Endothelial cell (in vitro differentiated cells): ENCODE measurements around the gene HPGD. TPM values are rescaled to one million over a fixed set of nuclear protein-coding genes. Genes with fewer than 3 reads are reported as not detected.

Experiments used
- DNase-seq: peaks from one replicate; pipeline ENCODE4 v3.0.0; 2021; ENCODE audit warnings: low spot score
- H3K27ac Mint-ChIP-seq: one replicate; pipeline ENCODE4 v1.8.0; 2021; ENCODE audit warnings: mixed read lengths, inconsistent platforms; ENCODE audit not compliant: unreplicated experiment
- H3K27me3 Mint-ChIP-seq: one replicate; pipeline ENCODE4 v1.8.0; 2021; ENCODE audit warnings: mild to moderate bottlenecking, moderate library complexity, mixed read lengths, inconsistent platforms; ENCODE audit not compliant: unreplicated experiment
- H3K36me3 Mint-ChIP-seq: one replicate; pipeline ENCODE4 v1.8.0; 2021; ENCODE audit warnings: mild to moderate bottlenecking, low read depth, mixed read lengths, inconsistent platforms; ENCODE audit not compliant: unreplicated experiment
- H3K4me1 Mint-ChIP-seq: one replicate; pipeline ENCODE4 v1.8.0; 2021; ENCODE audit warnings: mild to moderate bottlenecking, mixed read lengths, inconsistent platforms; ENCODE audit not compliant: unreplicated experiment
- H3K4me3 Mint-ChIP-seq: one replicate; pipeline ENCODE4 v1.8.0; 2021; ENCODE audit warnings: mild to moderate bottlenecking, mixed read lengths, inconsistent platforms; ENCODE audit not compliant: unreplicated experiment
- H3K9me3 Mint-ChIP-seq: one replicate; pipeline ENCODE4 v1.8.0; 2021; ENCODE audit warnings: mixed read lengths, inconsistent platforms; ENCODE audit not compliant: unreplicated experiment
- CTCF ChIP-seq: fragments of 200-600 bp; sonication (generic); IDR thresholded peaks from one replicate; pipeline ENCODE4 v1.5.0; 2021; ENCODE audit warnings: antibody characterized with exemption; ENCODE audit not compliant: unreplicated experiment
- total RNA-seq: library from RNA; stranded (reverse); fragmentation: NEBNext Ultra II Directional; extraction: Animal tissue kit (Norgen Biotek cat#: 25700); gene quantifications from one replicate; pipeline ENCODE4 v1.2.1, GENCODE V29; 2021; ENCODE audit not compliant: unreplicated experiment

HPGD gene
- total RNA-seq, 1 donor from 2014 or later: 14.6 TPM

- H3K36me3 Mint-ChIP-seq: no peaks in the 10 kb centered on the region
- H3K9me3 Mint-ChIP-seq: no peaks in the 10 kb centered on the region
- no peak overlapping the region for H3K4me3 Mint-ChIP-seq
- no peak for TF ChIP-seq CTCF
- no peak overlapping the region for H3K27ac Mint-ChIP-seq
- DNase-seq: no peak
- H3K4me1 Mint-ChIP-seq: no peaks in the 10 kb centered on the region
- peaks cover 2% of the 10 kb centered on the region for H3K27me3 Mint-ChIP-seq
These were observed 67.3 kb downstream of the HPGD start for GRCh38 chr4:174454815-174455473.

GRCh38 chr4:174451718-174452296, 70.5 kb downstream of the HPGD start:
- Mint-ChIP-seq H3K36me3 (no peaks in the 10 kb centered on the region), H3K27me3 (peaks cover 2% of the 10 kb centered on the region), H3K9me3 (no peaks in the 10 kb centered on the region), H3K27ac (no peak overlapping the region), H3K4me1 (no peaks in the 10 kb centered on the region), H3K4me3 (no peak overlapping the region)
- no peak for DNase-seq
- TF ChIP-seq CTCF: no peak

GRCh38 chr4:174450786-174451125, 71.5 kb downstream of the HPGD start:
- Mint-ChIP-seq H3K9me3 (no peaks in the 10 kb centered on the region), H3K27me3 (peaks cover 2% of the 10 kb centered on the region), H3K4me3 (no peak overlapping the region), H3K36me3 (no peaks in the 10 kb centered on the region), H3K27ac (no peak overlapping the region), H3K4me1 (no peaks in the 10 kb centered on the region)
- no peak for DNase-seq
- TF ChIP-seq CTCF: no peak

DNA sequence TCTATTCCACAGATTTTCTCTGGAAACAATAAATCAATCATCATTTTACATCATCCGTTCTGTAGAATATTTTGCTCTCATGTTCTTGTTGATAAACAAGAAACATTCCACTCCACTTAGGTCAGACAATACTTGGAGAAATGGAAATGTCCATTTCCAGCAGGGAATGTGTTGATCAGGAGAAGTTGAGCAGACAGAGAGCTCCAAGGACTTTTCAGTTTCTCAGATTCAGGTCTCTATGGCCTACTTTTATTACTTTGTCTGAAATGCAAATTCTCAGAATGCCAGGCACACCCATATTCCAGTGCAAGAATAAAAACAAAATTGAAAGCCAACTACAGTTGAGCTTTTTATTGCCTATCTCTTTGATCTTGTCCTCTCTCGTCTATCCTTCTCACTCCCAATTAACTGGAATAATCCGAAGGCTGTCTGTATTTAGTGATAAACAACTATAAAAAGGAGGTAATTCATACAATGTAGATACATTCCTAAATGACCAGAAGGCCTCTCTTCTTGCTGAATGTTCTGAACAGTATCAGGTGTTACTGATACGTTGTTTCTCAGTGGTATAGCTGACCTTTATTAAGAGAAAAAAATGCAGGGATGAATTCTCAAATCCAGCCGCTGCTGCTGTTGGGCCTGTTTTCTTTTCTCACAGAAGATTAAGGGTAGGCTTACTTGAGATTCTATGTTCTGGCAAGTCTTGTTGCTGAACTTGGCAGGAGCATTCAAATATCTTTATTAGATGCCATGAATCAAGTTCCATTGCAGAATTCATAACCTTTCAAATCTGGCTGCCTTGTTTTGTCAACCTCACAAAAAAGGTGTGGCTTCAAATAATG, 72.1 kb downstream of the HPGD start:
- Mint-ChIP-seq H3K4me1 (no peaks in the 10 kb centered on the region), H3K9me3 (no peaks in the 10 kb centered on the region), H3K36me3 (no peaks in the 10 kb centered on the region), H3K4me3 (no peak overlapping the region), H3K27me3 (peaks cover 2% of the 10 kb centered on the region), H3K27ac (no peak overlapping the region)
- no peak for DNase-seq
- TF ChIP-seq CTCF: no peak

- no peak overlapping the region for H3K4me3 Mint-ChIP-seq
- H3K27me3 Mint-ChIP-seq: peaks cover 2% of the 10 kb centered on the region
- no peak overlapping the region for H3K27ac Mint-ChIP-seq
- H3K9me3 Mint-ChIP-seq: no peaks in the 10 kb centered on the region
- no peaks in the 10 kb centered on the region for H3K4me1 Mint-ChIP-seq
- DNase-seq: no peak
- H3K36me3 Mint-ChIP-seq: no peaks in the 10 kb centered on the region
- TF ChIP-seq CTCF: no peak
These were observed 73.1 kb downstream of the HPGD start for GRCh38 chr4:174449152-174449551.
